NCI-H2227 (cell line): ENCODE measurements around the gene XYLT2.
A peak's percentile ranks its signal among the peaks of the same experiment; 100 is the strongest.

Source experiments
- DNase-seq: peaks from one replicate; lab custom pipeline; 2025; ENCODE audit not compliant: unreplicated experiment; lab: John Stamatoyannopoulos, UW

XYLT2 gene

GRCh38 chr17:50348522-50349242 is 2.8 kb downstream of the XYLT2 start:
- no peak for DNase-seq

DNA sequence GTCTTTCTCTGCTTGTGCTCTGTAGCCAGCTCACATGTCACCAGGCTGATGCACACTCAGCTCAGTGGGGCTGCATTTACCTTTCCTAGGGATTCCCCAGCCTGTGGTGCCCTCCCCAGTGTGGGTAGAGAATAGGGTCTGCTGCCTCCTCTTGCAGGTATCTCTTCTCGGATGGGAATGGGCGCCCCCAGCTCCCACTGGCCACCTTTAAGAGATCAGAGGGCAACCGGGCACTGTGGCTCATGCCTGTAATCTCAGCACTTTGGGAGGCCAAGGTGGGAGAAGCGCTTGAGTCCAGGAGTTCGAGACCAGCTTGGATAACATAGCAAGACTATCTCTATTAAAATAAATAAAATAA is 3.3 kb downstream of the XYLT2 start:
- no peak for DNase-seq

DNA sequence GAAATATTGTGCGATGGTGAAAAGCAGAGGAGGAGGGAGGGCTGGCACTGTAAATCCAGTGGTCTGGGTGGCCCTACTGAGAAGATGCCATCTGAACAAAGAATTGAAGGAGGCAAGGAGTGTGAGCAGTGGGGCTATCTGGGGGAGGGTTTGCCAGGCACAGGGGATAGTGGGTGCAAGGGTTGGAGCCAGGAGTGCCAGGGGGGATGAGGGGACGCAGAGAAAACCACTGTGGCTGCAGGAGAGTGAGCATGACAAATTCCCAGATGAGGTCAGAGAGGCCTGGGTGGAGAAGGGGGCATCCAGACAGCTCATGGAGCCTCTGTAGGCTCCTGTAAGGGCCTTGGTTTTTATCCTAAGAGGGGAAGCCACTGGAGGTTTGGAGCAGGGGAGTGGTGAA is 4.8 kb downstream of the XYLT2 start:
- DNase-seq, result no peak

DNA sequence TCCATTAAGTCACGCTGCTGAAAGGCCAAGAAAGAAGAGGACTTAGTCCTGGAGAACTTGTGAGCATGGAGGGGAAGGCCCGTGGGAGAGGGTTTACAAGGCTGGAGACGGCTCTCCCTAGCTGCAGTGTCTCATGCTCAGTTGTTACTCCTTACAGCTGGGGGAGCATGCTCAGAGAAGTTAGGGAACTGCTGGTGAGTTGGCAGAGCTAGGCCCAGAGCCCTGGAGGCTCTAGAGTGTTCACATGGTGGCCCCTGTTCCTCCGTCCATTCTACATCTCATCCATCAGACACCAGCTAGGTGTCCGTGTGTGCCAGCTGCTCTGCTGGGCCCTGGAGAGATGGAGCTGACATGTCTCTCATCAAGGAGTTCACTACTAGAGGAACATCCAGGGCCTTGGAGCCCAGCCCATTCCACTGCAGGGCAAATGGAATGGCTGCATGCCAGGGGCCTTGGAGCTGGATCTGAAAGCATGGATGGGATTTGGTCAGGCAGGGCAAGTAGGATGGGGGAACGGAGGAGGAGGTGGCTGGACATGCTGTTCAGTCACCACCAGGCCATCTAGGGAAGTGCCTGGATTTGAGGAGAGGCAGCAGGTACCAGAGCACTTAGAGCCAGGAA is 6.3 kb downstream of the XYLT2 start:
- DNase-seq, result no peak

- DNase-seq, result no peak
These were observed 7.0 kb downstream of the XYLT2 start for GRCh38 chr17:50352693-50353599.

- DNase-seq, result no peak
These were observed 7.8 kb downstream of the XYLT2 start for GRCh38 chr17:50353600-50354195.

GRCh38 chr17:50354198-50354597 is 8.3 kb downstream of the XYLT2 start:
- no peak for DNase-seq

DNA sequence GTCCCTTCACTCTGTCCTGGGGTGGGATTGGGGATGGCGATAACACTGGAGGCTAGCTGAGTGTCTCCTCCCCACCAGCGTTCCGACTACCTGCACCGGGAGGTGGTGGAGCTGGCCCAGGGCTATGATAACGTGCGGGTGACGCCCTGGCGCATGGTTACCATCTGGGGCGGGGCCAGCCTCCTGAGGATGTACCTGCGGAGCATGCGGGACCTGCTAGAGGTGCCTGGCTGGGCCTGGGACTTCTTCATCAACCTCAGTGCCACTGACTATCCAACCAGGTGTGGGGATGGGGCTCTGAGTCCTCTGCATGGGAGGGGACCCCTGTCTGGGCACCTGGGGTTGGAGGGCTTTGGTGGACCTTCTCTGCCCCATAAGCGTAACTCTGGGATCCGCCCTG is 8.8 kb downstream of the XYLT2 start:
- no peak for DNase-seq

GRCh38 chr17:50355336-50355700 is 9.4 kb downstream of the XYLT2 start:
- no peak for DNase-seq

DNA sequence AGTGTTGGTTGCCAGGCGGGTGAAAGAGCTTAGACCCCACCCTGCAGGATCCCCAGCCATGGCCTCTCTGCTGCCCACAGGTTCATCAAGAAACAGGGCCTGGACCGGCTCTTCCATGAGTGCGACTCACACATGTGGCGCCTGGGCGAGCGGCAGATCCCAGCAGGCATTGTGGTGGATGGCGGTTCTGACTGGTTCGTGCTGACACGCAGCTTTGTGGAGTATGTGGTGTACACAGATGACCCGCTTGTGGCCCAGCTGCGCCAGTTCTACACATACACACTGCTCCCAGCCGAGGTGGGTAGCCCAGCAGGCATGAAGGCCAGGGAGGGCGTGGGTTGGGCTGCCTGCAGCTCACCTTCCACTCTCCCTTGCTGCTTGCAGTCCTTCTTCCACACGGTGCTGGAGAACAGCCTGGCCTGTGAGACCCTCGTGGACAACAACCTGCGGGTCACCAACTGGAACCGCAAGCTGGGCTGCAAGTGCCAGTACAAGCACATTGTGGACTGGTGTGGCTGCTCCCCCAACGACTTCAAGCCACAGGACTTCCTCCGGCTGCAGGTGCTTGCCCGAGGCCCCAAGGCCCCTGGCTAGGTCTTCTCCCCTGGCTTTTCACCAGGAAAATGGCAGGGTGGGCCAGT is 9.9 kb downstream of the XYLT2 start:
- no peak for DNase-seq

DNA sequence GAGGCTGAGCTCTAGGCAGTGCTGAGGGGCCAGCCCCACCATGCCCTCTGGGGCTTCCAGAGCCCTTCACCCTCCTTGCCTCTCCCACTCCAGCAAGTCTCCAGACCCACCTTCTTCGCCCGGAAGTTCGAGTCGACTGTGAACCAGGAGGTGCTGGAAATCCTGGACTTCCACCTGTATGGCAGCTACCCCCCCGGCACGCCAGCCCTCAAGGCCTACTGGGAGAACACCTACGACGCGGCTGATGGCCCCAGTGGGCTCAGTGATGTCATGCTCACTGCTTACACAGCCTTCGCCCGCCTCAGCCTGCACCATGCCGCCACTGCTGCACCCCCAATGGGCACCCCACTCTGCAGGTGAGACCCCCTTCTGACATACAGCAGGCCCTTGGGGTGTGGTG is 10.5 kb downstream of the XYLT2 start:
- no peak for DNase-seq

DNA sequence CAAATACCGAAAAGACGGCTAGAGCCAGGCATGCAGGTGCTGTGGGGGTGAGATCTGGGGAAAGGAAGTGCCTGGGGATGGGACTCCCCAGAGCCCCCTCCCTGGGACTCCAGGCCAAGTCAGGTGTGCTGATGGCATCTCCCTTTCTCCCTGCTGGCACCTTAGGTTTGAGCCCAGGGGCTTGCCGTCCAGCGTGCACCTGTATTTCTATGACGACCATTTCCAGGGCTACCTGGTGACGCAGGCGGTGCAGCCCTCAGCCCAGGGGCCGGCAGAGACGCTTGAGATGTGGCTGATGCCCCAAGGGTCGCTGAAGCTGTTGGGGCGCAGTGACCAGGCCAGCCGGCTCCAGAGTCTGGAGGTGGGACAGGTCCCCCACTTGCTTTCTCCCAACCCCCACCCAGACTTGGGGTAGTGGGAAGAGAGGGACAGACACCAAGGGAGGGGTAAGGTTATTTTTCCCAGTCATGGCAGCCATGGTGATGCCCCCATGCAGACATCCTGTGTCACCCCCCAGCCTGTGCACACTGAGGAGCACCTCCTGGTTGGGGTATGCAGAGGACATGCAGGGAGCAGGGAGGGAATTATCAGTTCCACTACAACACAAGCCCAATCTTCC is 11.1 kb downstream of the XYLT2 start:
- no peak for DNase-seq

DNA sequence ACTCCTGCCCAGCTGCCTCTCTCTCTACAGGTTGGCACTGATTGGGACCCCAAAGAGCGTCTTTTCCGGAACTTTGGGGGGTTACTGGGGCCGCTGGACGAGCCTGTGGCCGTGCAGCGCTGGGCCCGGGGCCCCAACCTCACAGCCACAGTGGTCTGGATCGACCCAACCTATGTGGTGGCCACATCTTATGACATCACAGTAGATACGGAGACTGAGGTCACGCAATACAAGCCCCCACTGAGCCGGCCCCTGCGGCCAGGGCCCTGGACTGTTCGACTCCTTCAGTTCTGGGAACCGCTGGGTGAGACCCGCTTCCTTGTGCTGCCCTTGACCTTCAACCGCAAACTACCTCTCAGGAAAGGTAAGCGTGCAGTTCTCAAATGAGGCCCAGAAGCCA is 12.3 kb downstream of the XYLT2 start:
- DNase-seq, result no peak

DNA sequence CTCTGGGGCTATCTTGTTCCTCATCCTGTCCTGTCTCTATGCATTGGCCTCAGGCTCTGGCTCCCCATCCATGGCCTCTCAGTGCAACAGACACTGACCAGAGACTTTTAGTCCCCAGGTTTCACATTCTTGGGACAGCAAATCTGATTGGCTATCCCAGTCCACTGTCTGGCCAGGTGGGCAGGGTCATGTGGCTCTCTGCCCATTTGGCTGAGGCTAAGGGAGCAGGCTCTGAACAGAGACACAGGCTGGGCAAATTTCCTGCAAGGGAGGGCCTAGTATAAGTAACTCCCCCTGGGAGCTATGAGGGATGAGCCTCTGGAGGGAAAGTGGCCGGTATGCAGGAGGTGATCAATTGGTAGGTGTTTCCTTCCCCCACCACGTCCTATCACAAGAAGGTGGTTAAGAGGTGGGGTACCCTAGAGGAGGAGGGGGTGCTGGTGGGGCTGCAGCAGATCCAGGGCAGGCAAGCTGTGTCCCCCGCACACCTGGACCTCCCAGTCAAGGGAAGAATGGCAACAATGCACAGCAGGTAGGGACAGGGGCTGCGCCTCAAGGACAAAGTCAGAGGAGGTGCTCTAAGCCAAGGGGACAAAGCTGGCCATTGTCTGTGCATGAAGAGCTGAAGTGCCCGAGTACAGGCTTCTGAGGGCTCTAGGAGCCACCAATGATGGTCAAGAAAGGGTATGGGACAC is 13.2 kb downstream of the XYLT2 start:
- DNase-seq, result no peak

- no peak for DNase-seq
These were observed 14.1 kb downstream of the XYLT2 start for GRCh38 chr17:50359998-50360461.

GRCh38 chr17:50360486-50361115 is 14.7 kb downstream of the XYLT2 start:
- DNase-seq, result no peak

DNA sequence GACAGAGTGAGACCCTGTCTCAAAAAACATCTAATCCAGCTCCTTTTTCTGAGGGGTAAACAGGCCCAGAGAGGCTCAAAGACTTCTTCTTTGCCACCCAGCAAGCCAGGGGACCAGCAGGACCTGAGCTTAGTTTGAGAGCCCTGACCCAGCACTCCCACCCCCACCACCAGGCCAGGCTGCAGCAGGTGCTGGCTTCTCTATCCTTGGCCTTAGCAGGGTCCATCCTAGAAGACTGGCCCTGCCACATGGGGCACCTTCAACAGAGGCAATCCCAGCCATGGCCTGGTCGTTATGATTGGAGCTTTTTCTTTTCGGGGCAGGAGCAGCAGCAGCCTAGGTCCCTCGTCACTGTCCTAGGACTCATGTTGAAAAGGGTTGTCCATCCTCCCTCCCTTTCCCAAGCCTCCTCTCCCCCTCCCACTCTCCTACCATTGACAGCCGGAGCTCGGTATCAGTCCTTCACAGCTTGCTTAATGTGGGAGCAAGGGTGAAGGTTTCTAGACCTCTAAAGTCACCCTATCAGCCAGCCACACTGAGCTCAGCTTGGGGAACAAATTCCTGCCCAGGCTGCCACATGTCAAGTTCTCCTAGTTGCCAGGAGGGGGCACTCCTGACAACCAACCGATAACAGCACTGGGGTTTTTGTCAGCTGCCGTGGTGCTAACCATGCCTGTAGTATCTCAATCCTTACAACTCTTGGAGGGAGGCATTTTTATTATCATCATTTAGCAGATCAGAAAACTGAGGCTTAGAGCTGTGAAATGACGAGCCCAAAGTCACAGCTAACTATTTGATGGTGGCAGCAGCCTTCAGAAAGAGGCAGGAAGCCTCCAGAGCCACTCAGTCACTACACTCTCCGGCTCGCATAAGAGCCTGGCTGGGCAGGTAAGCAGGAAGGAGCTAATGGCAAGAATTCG is 15.9 kb downstream of the XYLT2 start:
- peak; percentile 65 for DNase-seq

GRCh38 chr17:50362661-50363060 is 16.7 kb downstream of the XYLT2 start:
- no peak for DNase-seq
